ENCODE measurements around the gene FARS2.

FARS2 gene

DNA sequence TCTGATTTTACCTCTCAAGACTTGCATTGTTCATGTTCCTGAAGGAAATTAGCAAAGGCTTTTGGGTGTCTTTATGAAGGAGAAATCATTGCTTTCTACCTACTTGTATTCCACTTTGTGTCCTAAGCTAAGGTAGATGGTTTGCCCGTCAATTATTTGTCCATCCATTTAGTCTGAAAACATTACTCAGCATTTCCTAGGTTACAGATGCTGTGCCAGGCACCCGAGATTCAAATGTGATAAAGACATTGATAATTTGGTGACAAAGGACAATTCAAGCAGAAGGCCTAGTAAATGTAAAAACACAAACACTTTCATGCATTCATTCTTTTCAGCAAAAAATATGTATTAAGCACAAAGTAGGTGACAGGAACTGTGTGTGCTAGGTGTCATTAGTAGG is 251.1 kb downstream of the FARS2 start:
- DNase-seq = no peak

GRCh38 chr6:5513408-5513807 is 252.1 kb downstream of the FARS2 start:
- peak in 1 of 2 experiments; percentile 35 for DNase-seq

GRCh38 chr6:5514353-5514752 is 253.0 kb downstream of the FARS2 start:
- DNase-seq = no peak

DNA sequence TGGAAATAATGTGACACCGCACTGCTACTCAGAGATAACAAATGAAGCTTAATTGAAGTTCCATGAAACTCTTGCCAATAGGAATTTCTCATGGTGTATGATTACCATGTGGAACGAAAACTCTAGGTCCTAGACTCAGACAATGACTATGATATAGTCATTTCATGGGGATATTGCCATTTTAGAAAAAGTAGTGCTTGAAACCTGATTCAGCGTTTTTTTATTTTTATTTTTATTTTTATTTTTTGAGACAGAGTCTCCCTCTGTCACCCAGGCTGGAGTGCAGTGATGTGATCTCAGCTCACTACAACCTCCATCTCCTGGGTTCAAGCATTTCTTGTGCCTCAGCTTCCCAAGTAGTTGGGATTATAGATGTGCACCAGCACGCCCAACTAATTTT is 253.9 kb downstream of the FARS2 start:
- DNase-seq = no peak

- DNase-seq = no peak
Measured at GRCh38 chr6:5516036-5516435, 254.7 kb downstream of the FARS2 start.

DNA sequence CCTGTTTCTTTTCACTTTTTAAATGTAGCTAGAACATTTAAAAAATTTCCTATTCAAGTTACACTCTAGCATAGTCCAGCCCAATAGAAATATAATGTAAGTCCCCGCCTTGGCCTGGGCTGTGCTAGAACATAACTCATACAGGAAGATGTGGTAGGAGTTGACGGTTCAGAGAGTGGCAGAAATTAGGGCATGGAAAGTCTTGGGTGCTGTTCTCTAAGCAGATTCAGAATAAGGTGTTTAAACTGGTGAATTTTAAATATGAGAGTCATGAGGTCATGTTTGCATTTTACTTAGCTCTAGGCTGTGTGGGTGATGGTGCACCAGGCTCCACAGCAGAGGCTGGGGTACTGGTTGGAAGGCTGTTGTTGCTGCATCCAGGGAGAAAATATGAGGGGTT is 256.5 kb downstream of the FARS2 start:
- no peak for DNase-seq

DNA sequence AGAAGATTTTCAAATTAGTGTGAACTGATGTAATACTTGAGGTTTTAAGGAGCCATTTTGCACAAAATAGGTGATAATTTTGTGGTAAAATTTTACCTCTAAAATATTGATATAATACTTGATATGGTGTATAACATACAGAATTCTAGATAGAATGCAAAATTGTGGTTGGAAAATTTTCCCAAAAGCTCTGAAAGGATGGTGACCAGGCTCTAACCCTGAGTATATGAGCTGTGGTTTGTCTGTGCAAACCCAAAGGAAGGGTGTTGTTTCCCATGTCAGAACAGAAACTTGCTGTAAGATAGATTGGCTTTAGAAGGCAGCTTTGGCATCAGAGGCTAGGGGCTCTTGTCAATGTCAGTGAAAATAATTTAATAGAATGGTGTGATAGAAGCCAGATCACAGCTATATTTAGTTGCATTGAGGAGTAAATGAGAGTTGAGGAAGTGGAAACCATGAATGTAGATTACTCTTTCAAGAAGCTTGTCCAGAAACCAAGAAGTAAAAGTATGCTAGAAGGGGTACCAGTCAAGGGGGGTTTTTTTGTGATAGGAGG is 257.7 kb downstream of the FARS2 start:
- DNase-seq = no peak

GRCh38 chr6:5520796-5521195 is 259.5 kb downstream of the FARS2 start:
- no peak for DNase-seq

DNA sequence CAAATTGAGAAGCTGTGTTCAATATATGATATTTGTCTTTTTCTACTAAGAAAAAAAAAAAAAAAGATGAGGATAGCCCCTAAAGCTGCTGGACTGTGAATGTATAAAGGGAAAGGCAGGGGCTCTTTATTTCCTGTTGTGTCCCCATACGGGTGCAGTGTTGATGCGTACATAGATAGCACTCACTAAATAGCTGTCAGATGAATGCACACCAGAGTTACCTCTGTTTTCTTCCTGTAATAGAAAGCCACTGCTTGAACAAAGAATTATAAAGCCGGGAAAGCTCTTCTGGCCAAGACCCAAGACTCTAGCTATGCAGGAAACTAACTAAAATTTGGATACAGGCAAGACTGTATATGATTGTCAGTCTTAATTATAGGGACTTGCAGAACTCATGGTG is 260.0 kb downstream of the FARS2 start:
- DNase-seq = peak in 1 of 2 experiments; percentile 35

DNA sequence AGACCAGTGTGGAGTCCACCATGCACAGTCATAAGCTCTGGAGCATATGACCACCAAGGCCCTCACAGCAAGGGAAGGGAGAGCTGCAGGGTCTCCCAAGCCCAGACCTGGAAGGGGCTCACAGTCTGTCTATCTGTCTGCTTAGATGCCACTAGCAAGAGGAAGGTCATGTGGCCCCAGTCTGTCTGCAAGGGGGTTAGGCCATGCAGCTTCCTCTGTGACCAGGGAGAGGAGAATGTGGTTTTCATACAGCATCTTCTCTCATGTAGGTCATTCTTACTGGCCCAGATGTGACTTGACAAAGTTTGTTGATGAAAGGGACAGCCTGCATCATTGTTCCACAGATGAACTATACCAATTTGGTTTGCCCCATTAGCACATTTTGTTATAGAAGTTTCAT is 260.8 kb downstream of the FARS2 start:
- no peak for DNase-seq

- no peak for DNase-seq
Measured at GRCh38 chr6:5524110-5524509, 262.8 kb downstream of the FARS2 start.

DNA sequence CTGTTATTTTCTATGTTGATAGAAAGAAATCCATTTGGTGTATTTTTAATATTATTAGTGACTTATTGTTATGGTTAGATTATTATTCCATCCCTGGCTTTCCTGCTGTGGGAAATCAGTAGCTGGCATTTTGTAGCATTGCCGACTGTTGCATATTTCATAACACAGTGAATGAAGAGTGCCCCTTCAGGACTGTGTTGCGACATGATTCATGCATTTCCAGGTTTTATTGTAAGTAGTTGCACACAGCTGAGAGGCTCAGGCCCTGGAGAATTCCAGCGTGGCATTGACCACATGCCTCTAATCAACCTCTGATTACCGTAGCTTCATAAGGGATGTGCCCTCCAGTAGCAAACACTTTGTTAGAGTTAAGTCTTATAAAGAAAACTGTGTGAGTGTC is 263.9 kb downstream of the FARS2 start:
- DNase-seq = no peak

- no peak for DNase-seq
Measured at GRCh38 chr6:5529015-5529414, 267.7 kb downstream of the FARS2 start.

GRCh38 chr6:5529733-5530132 is 268.4 kb downstream of the FARS2 start:
- DNase-seq = no peak

DNA sequence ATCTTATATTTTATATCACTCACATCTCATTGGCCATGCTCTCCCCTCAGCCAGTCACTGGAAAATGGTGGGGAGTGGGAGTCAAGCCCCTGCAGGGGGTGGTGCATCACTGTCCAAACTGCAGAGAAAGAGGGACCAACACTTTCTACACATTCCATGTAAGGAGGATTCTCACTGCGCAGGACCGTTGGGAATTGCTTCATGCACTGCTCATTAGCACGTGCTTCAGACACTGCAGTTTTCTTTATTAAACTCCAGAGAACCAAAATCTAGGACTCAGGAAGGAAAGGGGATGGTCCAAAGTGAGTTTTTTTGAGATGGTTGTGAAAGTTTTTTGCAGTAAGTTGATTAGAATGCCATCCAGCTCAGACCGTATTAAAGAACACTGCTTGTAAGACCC is 269.8 kb downstream of the FARS2 start:
- no peak for DNase-seq

DNA sequence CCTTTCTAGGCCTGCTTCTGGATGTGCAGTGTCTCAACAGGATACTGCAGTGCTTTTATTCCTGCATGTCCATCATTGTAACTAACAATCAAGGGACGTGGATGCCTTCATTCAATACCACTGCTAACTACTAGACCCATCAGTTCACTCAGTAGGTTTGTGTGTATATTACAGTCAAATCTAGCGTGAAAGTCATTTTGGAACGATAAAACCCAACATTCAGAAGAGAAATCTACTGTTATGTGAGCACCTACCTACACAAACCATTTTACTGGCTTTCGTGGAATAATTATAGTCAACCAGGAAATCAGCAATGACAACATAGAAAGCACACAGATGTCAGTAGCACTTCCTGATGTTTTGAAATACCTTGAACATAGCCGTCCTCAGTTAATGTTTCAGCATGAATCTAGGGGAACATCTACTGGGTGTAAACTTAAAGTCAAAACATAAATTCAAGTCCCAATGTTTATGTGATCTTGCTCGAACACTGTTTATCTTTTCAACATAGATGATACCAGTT is 270.6 kb downstream of the FARS2 start:
- no peak for DNase-seq

- DNase-seq = no peak
Measured at GRCh38 chr6:5532941-5533340, 271.6 kb downstream of the FARS2 start.

- DNase-seq = no peak
Measured at GRCh38 chr6:5534643-5535042, 273.3 kb downstream of the FARS2 start.

DNA sequence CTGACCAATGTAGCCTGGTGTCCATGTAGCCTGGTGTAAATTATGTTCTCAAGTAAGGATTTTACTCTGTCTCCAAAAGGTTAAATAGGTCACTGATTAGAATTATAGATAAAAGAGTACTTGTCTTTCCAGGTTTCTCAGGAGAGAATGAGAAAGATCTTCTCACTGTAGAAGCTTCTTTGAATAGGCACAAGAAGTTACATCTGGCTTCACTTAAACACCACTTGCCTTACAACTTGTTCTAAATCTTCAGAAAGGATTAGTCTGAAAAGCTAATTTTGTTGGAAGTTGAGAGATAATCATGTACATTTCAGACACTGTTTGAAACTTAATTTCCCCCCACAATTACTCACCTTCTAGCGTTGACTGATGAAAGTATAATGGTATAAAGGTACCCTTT is 275.3 kb downstream of the FARS2 start:
- DNase-seq = no peak

DNA sequence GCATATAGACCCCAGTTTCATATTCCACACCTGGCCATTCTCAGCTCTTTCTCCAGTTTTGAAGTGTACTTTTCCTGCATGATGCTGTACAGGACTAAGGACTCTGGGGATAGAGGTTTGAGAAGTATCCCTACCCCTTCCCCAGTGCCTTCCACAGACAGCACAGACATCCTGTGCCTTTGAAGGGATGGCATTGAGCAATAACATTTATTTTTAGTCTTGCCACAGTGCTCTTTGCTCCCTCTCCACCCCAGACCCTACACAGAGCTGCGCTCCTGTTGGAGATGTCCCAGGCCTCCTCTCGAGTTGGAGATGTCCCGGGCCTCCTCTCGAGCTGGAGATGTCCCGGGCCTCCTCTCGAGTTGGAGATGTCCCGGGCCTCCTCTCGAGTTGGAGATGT is 275.8 kb downstream of the FARS2 start:
- DNase-seq = no peak

DNA sequence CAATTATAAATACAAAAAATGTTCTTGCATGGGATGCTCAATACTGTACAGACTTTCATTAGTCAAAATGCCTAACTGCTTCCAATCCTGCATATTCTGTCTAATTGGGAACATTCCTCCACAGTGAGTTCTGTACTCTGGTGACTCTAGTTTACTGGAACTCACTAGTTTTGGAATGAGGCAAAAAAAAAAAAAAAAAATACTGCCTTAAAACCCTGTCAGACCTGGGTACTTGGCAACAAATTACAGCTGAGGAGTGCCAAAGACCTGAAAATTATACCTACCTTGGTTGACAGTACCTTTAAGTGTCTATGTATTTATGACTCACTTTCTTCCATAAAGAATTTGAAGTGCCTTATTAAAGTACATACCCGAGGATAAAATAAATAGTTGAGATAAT is 276.7 kb downstream of the FARS2 start:
- DNase-seq = no peak

DNA sequence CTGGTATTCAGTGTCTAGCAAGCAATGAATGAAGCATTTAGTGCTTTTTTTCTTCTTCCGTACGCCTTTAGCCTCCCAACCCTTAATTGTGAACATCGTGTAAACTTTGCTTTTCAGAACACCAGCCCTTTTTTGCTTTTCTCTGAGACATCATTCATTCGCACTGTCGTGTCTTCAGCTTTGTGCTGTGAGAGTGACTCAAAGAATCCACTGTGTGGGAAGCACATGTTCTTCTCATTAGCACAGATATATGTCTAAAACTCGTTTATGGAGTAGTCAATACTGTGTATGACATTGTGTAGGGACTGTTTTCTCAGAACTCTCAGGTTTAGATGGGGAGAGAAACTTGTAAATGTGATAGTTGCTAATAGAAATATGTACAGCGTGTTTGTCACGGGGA is 279.1 kb downstream of the FARS2 start:
- DNase-seq = no peak

- no peak for DNase-seq
Measured at GRCh38 chr6:5541025-5541424, 279.7 kb downstream of the FARS2 start.

DNA sequence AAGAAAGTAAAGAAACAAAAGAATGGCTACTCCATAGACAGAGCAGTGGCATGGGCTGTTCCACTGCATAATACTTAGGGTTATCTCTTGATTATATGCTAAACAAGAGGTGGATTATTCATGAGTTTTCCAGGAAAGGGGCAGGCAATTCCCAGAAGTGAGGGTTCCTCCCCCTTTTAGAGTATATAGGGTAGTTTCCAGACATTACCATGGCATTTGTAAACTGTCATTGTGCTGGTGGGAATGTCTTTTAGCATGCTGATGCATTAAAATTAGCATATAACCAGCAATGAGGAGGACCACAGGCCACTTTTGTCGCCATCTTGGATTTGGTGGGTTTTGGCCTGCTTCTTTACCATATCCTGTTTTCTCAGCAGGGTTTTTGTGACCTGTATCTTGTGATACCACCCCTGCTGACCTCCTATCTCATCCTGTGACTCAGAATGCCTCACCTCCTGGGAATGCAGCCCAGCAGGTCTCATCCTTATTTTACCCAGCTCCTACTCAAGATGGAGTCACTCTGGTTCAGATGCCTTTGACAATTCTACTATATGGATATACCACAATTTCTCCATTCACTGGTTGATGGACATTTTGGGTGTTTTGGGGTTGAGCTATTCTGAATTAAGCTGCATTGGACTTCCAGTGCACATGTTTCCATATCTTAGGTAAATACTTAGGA is 280.6 kb downstream of the FARS2 start:
- no peak for DNase-seq

- no peak for DNase-seq
Measured at GRCh38 chr6:5547556-5547955, 286.2 kb downstream of the FARS2 start.

Data from NCI-H2081 (cell line).